ENCODE measurements around the gene KAT6B.

Gene KAT6B

GRCh38 chr10:75012471-75012870, 186.1 kb downstream of the KAT6B start:
- Histone ChIP-seq H3K9ac (ENCODE audit: low read depth, low read length, poor library complexity) (no peak overlapping the region), H2BK120ac (ENCODE audit: low read depth, low read length) (no peak overlapping the region), H3K4me1 (ENCODE audit: control insufficient read depth in 2 of 2, insufficient read depth in 1 of 2, low read depth in 1 of 2, low read length in 2 of 2) (no peaks in the 10 kb centered on the region), H3K4me3 (ENCODE audit: low read length in 2 of 2) (no peak overlapping the region), H3K23ac (ENCODE audit: low read depth, low read length, poor library complexity) (no peak overlapping the region), H3K9me3 (replicated peaks in 1 of 2; ENCODE audit: control insufficient read depth in 2 of 2, insufficient read depth in 1 of 2, low read depth in 1 of 2, low read length in 2 of 2) (no peaks in the 10 kb centered on the region), H3K14ac (ENCODE audit: low read length) (no peak overlapping the region), H2AK5ac (ENCODE audit: low read depth, low read length) (peak overlapping the region; percentile 10), H3K36me3 (replicated peaks in 1 of 2; ENCODE audit: control insufficient read depth in 2 of 2, insufficient read depth in 2 of 2, low read length in 2 of 2) (peaks cover 0 to 2% of the 10 kb centered on the region in 2 donors), H3K4ac (ENCODE audit: low read length) (no peak overlapping the region), H4K91ac (ENCODE audit: low read depth, low read length, poor library complexity) (no peak overlapping the region), H3K27me3 (ENCODE audit: control insufficient read depth in 3 of 3, insufficient read depth in 3 of 3, low read depth in 1 of 3, low read length in 3 of 3) (no peaks in the 10 kb centered on the region), H3K18ac (ENCODE audit: low read length) (peak overlapping the region; percentile 7), H3K4me2 (ENCODE audit: insufficient read depth, low read length, poor library complexity, severe bottlenecking) (no peak overlapping the region), H2BK12ac (ENCODE audit: low read length) (no peak overlapping the region), H4K8ac (ENCODE audit: low read depth, low read length) (no peak overlapping the region), H2BK5ac (ENCODE audit: low read length) (no peak overlapping the region), H2AFZ (ENCODE audit: low read length) (no peak overlapping the region), H2BK15ac (ENCODE audit: low read length) (no peak overlapping the region), H3K79me1 (ENCODE audit: low read depth, low read length) (no peaks in the 10 kb centered on the region), H3K27ac (replicated peaks; ENCODE audit: low read length) (no peak overlapping the region)
- WGBS, 2 donors (ENCODE audit: extremely low coverage in 2 of 2, insufficient read length in 2 of 2, insufficient replicate concordance in 1 of 2): no CpG with 5 or more reads among the region's 8 CpGs
- no peak for DNase-seq (ENCODE audit: low spot score)

DNA sequence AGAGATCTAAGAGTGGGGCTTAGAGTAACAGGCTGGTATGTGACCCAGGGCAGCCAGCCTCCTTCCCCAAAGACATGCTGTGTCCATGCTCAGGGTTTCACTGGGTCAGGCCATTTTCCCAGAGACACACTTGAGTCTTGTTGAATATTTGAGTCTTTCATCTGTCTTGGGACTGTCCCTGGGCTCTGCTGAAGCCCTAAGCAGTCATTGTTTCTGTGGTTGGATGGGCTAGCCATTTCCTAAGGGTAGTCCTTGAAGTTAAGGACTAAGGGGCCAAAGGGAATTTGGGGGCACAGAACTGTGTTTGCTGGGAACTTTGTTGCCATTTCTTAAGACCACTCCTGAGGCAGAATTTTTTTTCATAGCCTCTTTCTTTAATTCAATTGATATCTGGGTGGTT, 186.6 kb downstream of the KAT6B start:
- H3K79me1 ChIP-seq (ENCODE audit: low read depth, low read length): no peaks in the 10 kb centered on the region
- no peak overlapping the region for H2BK5ac ChIP-seq (ENCODE audit: low read length)
- no peaks in the 10 kb centered on the region for H3K27me3 ChIP-seq (ENCODE audit: control insufficient read depth in 3 of 3, insufficient read depth in 3 of 3, low read depth in 1 of 3, low read length in 3 of 3)
- H4K8ac ChIP-seq (ENCODE audit: low read depth, low read length): no peak overlapping the region
- H3K4ac ChIP-seq (ENCODE audit: low read length): no peak overlapping the region
- DNase-seq (ENCODE audit: low spot score): no peak
- peaks cover 0 to 2% of the 10 kb centered on the region in 2 donors for H3K36me3 ChIP-seq (replicated peaks in 1 of 2; ENCODE audit: control insufficient read depth in 2 of 2, insufficient read depth in 2 of 2, low read length in 2 of 2)
- no peak overlapping the region for H3K27ac ChIP-seq (replicated peaks; ENCODE audit: low read length)
- H2BK15ac ChIP-seq (ENCODE audit: low read length): no peak overlapping the region
- H2BK120ac ChIP-seq (ENCODE audit: low read depth, low read length): no peak overlapping the region
- no peak overlapping the region for H3K23ac ChIP-seq (ENCODE audit: low read depth, low read length, poor library complexity)
- no peak overlapping the region for H3K4me2 ChIP-seq (ENCODE audit: insufficient read depth, low read length, poor library complexity, severe bottlenecking)
- H2AFZ ChIP-seq (ENCODE audit: low read length): no peak overlapping the region
- H2BK12ac ChIP-seq (ENCODE audit: low read length): no peak overlapping the region
- no peak overlapping the region for H3K9ac ChIP-seq (ENCODE audit: low read depth, low read length, poor library complexity)
- H3K18ac ChIP-seq (ENCODE audit: low read length): no peak overlapping the region
- H4K91ac ChIP-seq (ENCODE audit: low read depth, low read length, poor library complexity): no peak overlapping the region
- peaks cover 0 to 3% of the 10 kb centered on the region in 2 donors for H3K4me1 ChIP-seq (ENCODE audit: control insufficient read depth in 2 of 2, insufficient read depth in 1 of 2, low read depth in 1 of 2, low read length in 2 of 2)
- H3K4me3 ChIP-seq (ENCODE audit: low read length in 2 of 2): no peak overlapping the region
- no peaks in the 10 kb centered on the region for H3K9me3 ChIP-seq (replicated peaks in 1 of 2; ENCODE audit: control insufficient read depth in 2 of 2, insufficient read depth in 1 of 2, low read depth in 1 of 2, low read length in 2 of 2)
- no peak overlapping the region for H2AK5ac ChIP-seq (ENCODE audit: low read depth, low read length)
- H3K14ac ChIP-seq (ENCODE audit: low read length): no peak overlapping the region

- Histone ChIP-seq H3K4me2 (ENCODE audit: insufficient read depth, low read length, poor library complexity, severe bottlenecking) (no peak overlapping the region), H2BK120ac (ENCODE audit: low read depth, low read length) (no peak overlapping the region), H3K9ac (ENCODE audit: low read depth, low read length, poor library complexity) (no peak overlapping the region), H2BK5ac (ENCODE audit: low read length) (no peak overlapping the region), H3K4me1 (ENCODE audit: control insufficient read depth in 2 of 2, insufficient read depth in 1 of 2, low read depth in 1 of 2, low read length in 2 of 2) (peaks cover 0 to 8% of the 10 kb centered on the region in 2 donors), H3K9me3 (replicated peaks in 1 of 2; ENCODE audit: control insufficient read depth in 2 of 2, insufficient read depth in 1 of 2, low read depth in 1 of 2, low read length in 2 of 2) (no peaks in the 10 kb centered on the region), H2BK12ac (ENCODE audit: low read length) (no peak overlapping the region), H3K14ac (ENCODE audit: low read length) (no peak overlapping the region), H2AFZ (ENCODE audit: low read length) (no peak overlapping the region), H3K4ac (ENCODE audit: low read length) (no peak overlapping the region), H2AK5ac (ENCODE audit: low read depth, low read length) (no peak overlapping the region), H3K27ac (replicated peaks; ENCODE audit: low read length) (no peak overlapping the region), H3K4me3 (ENCODE audit: low read length in 2 of 2) (no peak overlapping the region), H3K27me3 (ENCODE audit: control insufficient read depth in 3 of 3, insufficient read depth in 3 of 3, low read depth in 1 of 3, low read length in 3 of 3) (no peaks in the 10 kb centered on the region), H3K23ac (ENCODE audit: low read depth, low read length, poor library complexity) (no peak overlapping the region), H3K18ac (ENCODE audit: low read length) (no peak overlapping the region), H2BK15ac (ENCODE audit: low read length) (no peak overlapping the region), H4K8ac (ENCODE audit: low read depth, low read length) (no peak overlapping the region), H3K79me1 (ENCODE audit: low read depth, low read length) (no peaks in the 10 kb centered on the region), H4K91ac (ENCODE audit: low read depth, low read length, poor library complexity) (no peak overlapping the region), H3K36me3 (replicated peaks in 1 of 2; ENCODE audit: control insufficient read depth in 2 of 2, insufficient read depth in 2 of 2, low read length in 2 of 2) (peaks cover 0 to 2% of the 10 kb centered on the region in 2 donors)
- no CpG with 5 or more reads among the region's 2 CpGs for WGBS, 2 donors (ENCODE audit: extremely low coverage in 2 of 2, insufficient read length in 2 of 2, insufficient replicate concordance in 1 of 2)
- DNase-seq (ENCODE audit: low spot score): no peak
Observed at GRCh38 chr10:75013522-75013921, 187.1 kb downstream of the KAT6B start.

DNA sequence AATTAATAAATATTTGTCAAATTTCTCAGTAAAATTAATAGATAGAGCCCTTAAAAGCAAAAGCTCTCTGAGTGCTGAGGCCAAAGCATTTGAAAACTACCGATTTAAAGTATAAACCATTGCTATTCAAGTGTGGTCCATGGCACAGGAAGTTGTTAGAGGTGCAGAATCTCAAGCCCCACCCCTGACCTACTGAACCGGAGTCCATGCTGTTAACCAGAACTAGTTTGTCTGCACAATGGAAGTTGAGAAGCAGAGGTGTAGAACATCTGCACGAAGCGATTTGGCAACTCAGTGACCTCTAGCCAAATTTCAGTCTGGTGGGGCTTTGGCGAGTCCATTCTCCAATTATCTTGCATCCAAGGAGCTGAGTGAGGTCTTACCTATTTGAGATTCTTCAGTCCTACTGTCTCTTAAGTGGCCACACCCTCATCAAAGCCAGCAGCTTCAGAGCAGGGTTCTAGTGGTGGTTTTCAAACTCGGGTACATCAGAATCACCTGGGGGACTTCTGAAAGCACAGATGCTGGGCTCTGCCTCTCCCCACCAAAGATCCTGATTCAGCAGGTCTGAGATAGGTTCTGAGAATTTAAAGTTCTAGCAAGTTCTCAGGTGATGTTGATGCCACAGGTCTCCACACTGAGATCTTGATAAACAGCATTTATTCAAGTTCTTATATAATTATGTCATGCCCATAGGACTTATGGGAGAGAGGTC, 188.3 kb downstream of the KAT6B start:
- peaks cover 0 to 2% of the 10 kb centered on the region in 2 donors for H3K36me3 ChIP-seq (replicated peaks in 1 of 2; ENCODE audit: control insufficient read depth in 2 of 2, insufficient read depth in 2 of 2, low read length in 2 of 2)
- H2BK15ac ChIP-seq (ENCODE audit: low read length): no peak overlapping the region
- H4K91ac ChIP-seq (ENCODE audit: low read depth, low read length, poor library complexity): no peak overlapping the region
- H4K8ac ChIP-seq (ENCODE audit: low read depth, low read length): no peak overlapping the region
- no peak overlapping the region for H2AFZ ChIP-seq (ENCODE audit: low read length)
- H3K23ac ChIP-seq (ENCODE audit: low read depth, low read length, poor library complexity): no peak overlapping the region
- peaks cover 0 to 13% of the 10 kb centered on the region in 2 donors for H3K4me1 ChIP-seq (ENCODE audit: control insufficient read depth in 2 of 2, insufficient read depth in 1 of 2, low read depth in 1 of 2, low read length in 2 of 2)
- H2BK120ac ChIP-seq (ENCODE audit: low read depth, low read length): no peak overlapping the region
- no peak overlapping the region for H3K4ac ChIP-seq (ENCODE audit: low read length)
- H3K27me3 ChIP-seq (ENCODE audit: control insufficient read depth in 3 of 3, insufficient read depth in 3 of 3, low read depth in 1 of 3, low read length in 3 of 3): no peaks in the 10 kb centered on the region
- H3K27ac ChIP-seq (replicated peaks; ENCODE audit: low read length): no peak overlapping the region
- H3K4me3 ChIP-seq (ENCODE audit: low read length in 2 of 2): no peak overlapping the region
- H2AK5ac ChIP-seq (ENCODE audit: low read depth, low read length): no peak overlapping the region
- no peak overlapping the region for H3K14ac ChIP-seq (ENCODE audit: low read length)
- no CpG with 5 or more reads among the region's 6 CpGs for WGBS, 2 donors (ENCODE audit: extremely low coverage in 2 of 2, insufficient read length in 2 of 2, insufficient replicate concordance in 1 of 2)
- no peaks in the 10 kb centered on the region for H3K79me1 ChIP-seq (ENCODE audit: low read depth, low read length)
- H3K9me3 ChIP-seq (replicated peaks in 1 of 2; ENCODE audit: control insufficient read depth in 2 of 2, insufficient read depth in 1 of 2, low read depth in 1 of 2, low read length in 2 of 2): no peaks in the 10 kb centered on the region
- H3K18ac ChIP-seq (ENCODE audit: low read length): no peak overlapping the region
- H2BK12ac ChIP-seq (ENCODE audit: low read length): no peak overlapping the region
- H3K9ac ChIP-seq (ENCODE audit: low read depth, low read length, poor library complexity): no peak overlapping the region
- no peak overlapping the region for H2BK5ac ChIP-seq (ENCODE audit: low read length)
- H3K4me2 ChIP-seq (ENCODE audit: insufficient read depth, low read length, poor library complexity, severe bottlenecking): no peak overlapping the region
- DNase-seq (ENCODE audit: low spot score): no peak
